Measurements from ENCODE around the gene ETV1. TPM values are rescaled to one million over a fixed set of nuclear protein-coding genes. Genes with fewer than 3 reads are reported as not detected.
A peak's percentile ranks its signal among the peaks of the same experiment; 100 is the strongest.

Gene ETV1
- total and polyA plus RNA-seq, 11 donors, result 9.6 to 118 (median 82.1) TPM

- ATAC-seq, result peak in 1 of 4 donors; percentile 64
- Histone ChIP-seq H3K4me1 (peaks cover 0 to 24% (median 2%) of the 10 kb centered on the region in 12 donors), H3K36me3 (peaks cover 0 to 85% (median 8%) of the 10 kb centered on the region in 9 donors), H3K27ac (no peak overlapping the region), H3K4me3 (no peak overlapping the region), H3K27me3 (no peaks in the 10 kb centered on the region), H3K9me3 (no peaks in the 10 kb centered on the region)
- WGBS, 4 donors, result 57 to 60% (median 58%) methylated on average over 3 of the region's 3 CpGs
- TF ChIP-seq, protein P1, sequence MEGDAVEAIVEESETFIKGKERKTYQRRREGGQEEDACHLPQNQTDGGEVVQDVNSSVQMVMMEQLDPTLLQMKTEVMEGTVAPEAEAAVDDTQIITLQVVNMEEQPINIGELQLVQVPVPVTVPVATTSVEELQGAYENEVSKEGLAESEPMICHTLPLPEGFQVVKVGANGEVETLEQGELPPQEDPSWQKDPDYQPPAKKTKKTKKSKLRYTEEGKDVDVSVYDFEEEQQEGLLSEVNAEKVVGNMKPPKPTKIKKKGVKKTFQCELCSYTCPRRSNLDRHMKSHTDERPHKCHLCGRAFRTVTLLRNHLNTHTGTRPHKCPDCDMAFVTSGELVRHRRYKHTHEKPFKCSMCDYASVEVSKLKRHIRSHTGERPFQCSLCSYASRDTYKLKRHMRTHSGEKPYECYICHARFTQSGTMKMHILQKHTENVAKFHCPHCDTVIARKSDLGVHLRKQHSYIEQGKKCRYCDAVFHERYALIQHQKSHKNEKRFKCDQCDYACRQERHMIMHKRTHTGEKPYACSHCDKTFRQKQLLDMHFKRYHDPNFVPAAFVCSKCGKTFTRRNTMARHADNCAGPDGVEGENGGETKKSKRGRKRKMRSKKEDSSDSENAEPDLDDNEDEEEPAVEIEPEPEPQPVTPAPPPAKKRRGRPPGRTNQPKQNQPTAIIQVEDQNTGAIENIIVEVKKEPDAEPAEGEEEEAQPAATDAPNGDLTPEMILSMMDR (IDR thresholded peaks at IDR 0.05), result no peak
- TF ChIP-seq POLR2A (IDR thresholded peaks at IDR 0.05), result no peak
- no peak for DNase-seq
- intact Hi-C loops (cut with DNase I), result no loop called here
These were observed 84.8 kb downstream of the ETV1 start for GRCh38 chr7:13904689-13905088.

- Histone ChIP-seq H3K27me3 (no peaks in the 10 kb centered on the region), H3K27ac (no peak overlapping the region), H3K36me3 (peaks cover 0 to 78% (median 4%) of the 10 kb centered on the region in 9 donors), H3K4me1 (peaks cover 0 to 23% (median 6%) of the 10 kb centered on the region in 12 donors), H3K4me3 (no peak overlapping the region), H3K9me3 (no peaks in the 10 kb centered on the region)
- TF ChIP-seq, protein P1 (IDR thresholded peaks at IDR 0.05), result no peak
- no peak for TF ChIP-seq POLR2A (IDR thresholded peaks at IDR 0.05)
- peak in 1 of 4 donors; percentile 59 for ATAC-seq
- no peak for DNase-seq
- intact Hi-C loops (cut with DNase I), result no loop called here
- WGBS, 4 donors, result 75 to 87% (median 84%) methylated on average over 2 of the region's 2 CpGs
These were observed 85.5 kb downstream of the ETV1 start for GRCh38 chr7:13904007-13904406.

GRCh38 chr7:13901577-13901976, 87.9 kb downstream of the ETV1 start:
- Histone ChIP-seq H3K27ac (no peak overlapping the region), H3K9me3 (no peaks in the 10 kb centered on the region), H3K27me3 (no peaks in the 10 kb centered on the region), H3K4me1 (peaks cover 0 to 19% (median 7%) of the 10 kb centered on the region in 12 donors), H3K36me3 (peaks cover 0 to 61% (median 0%) of the 10 kb centered on the region in 9 donors), H3K4me3 (no peak overlapping the region)
- DNase-seq (no peak), ATAC-seq (no peak)
- intact Hi-C loops (cut with DNase I), result no loop called here
- TF ChIP-seq, protein P1 (IDR thresholded peaks at IDR 0.05), result no peak
- TF ChIP-seq POLR2A (IDR thresholded peaks at IDR 0.05), result no peak
- WGBS, 4 donors, result 69 to 78% (median 76%) methylated on average over 3 of the region's 3 CpGs

DNA sequence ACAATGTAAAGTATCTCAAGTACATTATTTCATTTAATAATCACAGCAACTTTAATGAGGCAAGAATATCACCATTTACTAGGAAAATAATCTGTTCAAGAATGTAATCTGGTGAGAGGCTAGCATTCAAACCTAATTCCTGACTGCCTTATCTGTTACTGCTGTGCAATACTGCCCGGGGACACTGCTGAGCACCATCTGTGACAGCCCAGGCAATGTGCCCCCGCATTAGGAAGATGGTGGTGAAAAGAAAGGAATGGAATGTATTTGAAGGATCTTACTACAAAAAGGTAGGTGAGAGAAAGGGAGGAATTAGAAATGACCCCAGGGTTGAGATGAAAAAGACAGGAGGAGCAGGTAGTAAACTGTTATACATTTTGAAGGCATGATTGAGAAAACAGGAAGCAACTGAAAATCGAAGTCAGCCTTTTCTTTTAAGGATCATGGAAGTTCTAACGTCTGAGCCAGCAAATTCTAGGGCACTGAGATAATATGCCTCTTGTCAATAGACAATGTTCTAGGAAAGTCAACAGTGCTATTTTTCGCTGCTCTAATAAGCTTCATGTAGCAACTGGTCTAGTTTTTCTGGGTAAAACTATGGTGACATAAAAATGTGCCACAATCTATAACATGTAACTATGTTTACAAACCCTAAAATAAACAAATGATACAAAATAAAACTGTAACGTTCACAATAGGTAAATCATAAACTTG, 90.4 kb downstream of the ETV1 start:
- DNase-seq (no peak), ATAC-seq (peak in 3 of 4 donors; percentile 41 to 72 (median 60))
- Histone ChIP-seq H3K4me1 (peaks cover 0 to 12% (median 5%) of the 10 kb centered on the region in 12 donors), H3K27ac (peak overlapping the region in 5 of 12 donors; percentile 28 to 63 (median 47)), H3K27me3 (no peaks in the 10 kb centered on the region), H3K4me3 (no peak overlapping the region), H3K36me3 (peaks cover 0 to 58% (median 4%) of the 10 kb centered on the region in 9 donors), H3K9me3 (no peaks in the 10 kb centered on the region)
- intact Hi-C loops (cut with DNase I), result no loop called here
- 41 to 50% (median 44%) methylated on average over 6 of the region's 6 CpGs for WGBS, 4 donors
- no peak for TF ChIP-seq POLR2A (IDR thresholded peaks at IDR 0.05)
- TF ChIP-seq, protein P1 (IDR thresholded peaks at IDR 0.05), result no peak
